Neuronal stem cell (in vitro differentiated cells): Measurements from ENCODE around the gene TECTB.

ENCODE experiments used
- DNase-seq: peaks from one replicate; pipeline ENCODE4 v3.0.0-alpha.2; 2013; ENCODE audit warnings: low spot score
- H2AFZ ChIP-seq: one replicate; pipeline ENCODE4 v1.6.1; 2013; ENCODE audit warnings: mild to moderate bottlenecking, low read length, inconsistent platforms
- H2AK5ac ChIP-seq: 2 replicates; pipeline ENCODE4 v1.6.1; 2013; ENCODE audit warnings: low read depth, mild to moderate bottlenecking, inconsistent platforms, low read length, moderate library complexity, mixed read lengths
- H2BK120ac ChIP-seq: 2 replicates; pipeline ENCODE4 v1.6.1; 2013; ENCODE audit warnings: low read depth, mild to moderate bottlenecking, inconsistent platforms, low read length, moderate library complexity, mixed read lengths
- H2BK12ac ChIP-seq: one replicate; pipeline ENCODE4 v1.6.1; 2013; ENCODE audit warnings: low read length, inconsistent platforms
- H2BK15ac ChIP-seq: 2 replicates; pipeline ENCODE4 v1.6.1; 2013; ENCODE audit warnings: mild to moderate bottlenecking, low read length, inconsistent platforms, mixed read lengths
- H2BK5ac ChIP-seq: one replicate; pipeline ENCODE4 v1.6.1; 2013; ENCODE audit warnings: inconsistent platforms, mild to moderate bottlenecking, low read length, moderate library complexity
- H3K14ac ChIP-seq: one replicate; pipeline ENCODE4 v1.6.1; 2013; ENCODE audit warnings: low read length, inconsistent platforms
- H3K18ac ChIP-seq: 2 replicates; pipeline ENCODE4 v1.6.1; 2013; ENCODE audit warnings: low read length, inconsistent platforms
- H3K23ac ChIP-seq: 2 replicates; pipeline ENCODE4 v1.6.1; 2013; ENCODE audit warnings: low read depth, mild to moderate bottlenecking, mixed read lengths, low read length, inconsistent platforms; ENCODE audit not compliant: poor library complexity
- H3K27ac ChIP-seq: replicated peaks from 3 replicates; pipeline ENCODE4 v1.5.1; 2013; ENCODE audit warnings: low read length, inconsistent platforms
- H3K27me3 ChIP-seq, 3 experiments: 2 replicates each; pipeline ENCODE4 v1.6.1; 2013; ENCODE audit warnings: low read length in 3 of 3, mild to moderate bottlenecking in 2 of 3, inconsistent platforms in 1 of 3, low read depth in 1 of 3, mixed read lengths in 1 of 3, moderate library complexity in 1 of 3; ENCODE audit not compliant: control insufficient read depth in 3 of 3, insufficient read depth in 3 of 3
- H3K36me3 ChIP-seq, 2 donors: replicated peaks in 1 of 2; 2 replicates each; pipeline ENCODE4 v1.6.1; 2013; ENCODE audit warnings: low read length in 2 of 2; ENCODE audit not compliant: control insufficient read depth in 2 of 2, insufficient read depth in 2 of 2
- H3K4ac ChIP-seq: 2 replicates; pipeline ENCODE4 v1.6.1; 2013; ENCODE audit warnings: inconsistent platforms, mild to moderate bottlenecking, low read length, moderate library complexity
- H3K4me1 ChIP-seq, 2 donors: 1 replicate in 1 of 2; 2 replicates in 1 of 2; pipeline ENCODE4 v1.6.1; 2013; ENCODE audit warnings: low read length in 2 of 2, low read depth in 1 of 2; ENCODE audit not compliant: control insufficient read depth in 2 of 2, insufficient read depth in 1 of 2
- H3K4me2 ChIP-seq: one replicate; pipeline ENCODE4 v1.6.1; 2013; ENCODE audit warnings: mild to moderate bottlenecking, low read length, inconsistent platforms; ENCODE audit not compliant: insufficient read depth, poor library complexity, severe bottlenecking
- H3K4me3 ChIP-seq, 2 donors: 2 replicates each; pipeline ENCODE4 v1.5.1; 2013; ENCODE audit warnings: low read length in 2 of 2, mild to moderate bottlenecking in 2 of 2, inconsistent platforms in 1 of 2, moderate library complexity in 1 of 2
- H3K79me1 ChIP-seq: one replicate; pipeline ENCODE4 v1.6.1; 2013; ENCODE audit warnings: low read depth, mild to moderate bottlenecking, inconsistent platforms, low read length, moderate library complexity
- H3K9ac ChIP-seq: one replicate; pipeline ENCODE4 v1.6.1; 2013; ENCODE audit warnings: mild to moderate bottlenecking, low read depth, low read length, inconsistent platforms; ENCODE audit not compliant: poor library complexity
- H3K9me3 ChIP-seq, 2 donors: replicated peaks in 1 of 2; 2 replicates each; pipeline versions ENCODE3 to v1.6.1; 2013; ENCODE audit warnings: low read length in 2 of 2, mild to moderate bottlenecking in 2 of 2, inconsistent platforms in 1 of 2, low read depth in 1 of 2, mixed read lengths in 1 of 2, moderate library complexity in 1 of 2; ENCODE audit not compliant: control insufficient read depth in 2 of 2, insufficient read depth in 1 of 2
- H4K8ac ChIP-seq: one replicate; pipeline ENCODE4 v1.6.1; 2013; ENCODE audit warnings: low read depth, mild to moderate bottlenecking, inconsistent platforms, low read length, moderate library complexity
- H4K91ac ChIP-seq: one replicate; pipeline ENCODE4 v1.6.1; 2013; ENCODE audit warnings: low read length, low read depth, mild to moderate bottlenecking, inconsistent platforms; ENCODE audit not compliant: poor library complexity
- WGBS, 2 donors: extraction: QIAGEN DNeasy Blood & Tissue Kit; methylation state at CpG; one replicate each; pipeline ENCODE4 v1.1.7; 2013; ENCODE audit warnings: missing lambda C conversion rate in 2 of 2, mixed read lengths in 1 of 2; ENCODE audit not compliant: insufficient read length in 2 of 2, insufficient replicate concordance in 1 of 2; ENCODE audit errors: extremely low coverage in 2 of 2; 5-methylcytosine and 5-hydroxymethylcytosine counted together

TECTB gene

DNA sequence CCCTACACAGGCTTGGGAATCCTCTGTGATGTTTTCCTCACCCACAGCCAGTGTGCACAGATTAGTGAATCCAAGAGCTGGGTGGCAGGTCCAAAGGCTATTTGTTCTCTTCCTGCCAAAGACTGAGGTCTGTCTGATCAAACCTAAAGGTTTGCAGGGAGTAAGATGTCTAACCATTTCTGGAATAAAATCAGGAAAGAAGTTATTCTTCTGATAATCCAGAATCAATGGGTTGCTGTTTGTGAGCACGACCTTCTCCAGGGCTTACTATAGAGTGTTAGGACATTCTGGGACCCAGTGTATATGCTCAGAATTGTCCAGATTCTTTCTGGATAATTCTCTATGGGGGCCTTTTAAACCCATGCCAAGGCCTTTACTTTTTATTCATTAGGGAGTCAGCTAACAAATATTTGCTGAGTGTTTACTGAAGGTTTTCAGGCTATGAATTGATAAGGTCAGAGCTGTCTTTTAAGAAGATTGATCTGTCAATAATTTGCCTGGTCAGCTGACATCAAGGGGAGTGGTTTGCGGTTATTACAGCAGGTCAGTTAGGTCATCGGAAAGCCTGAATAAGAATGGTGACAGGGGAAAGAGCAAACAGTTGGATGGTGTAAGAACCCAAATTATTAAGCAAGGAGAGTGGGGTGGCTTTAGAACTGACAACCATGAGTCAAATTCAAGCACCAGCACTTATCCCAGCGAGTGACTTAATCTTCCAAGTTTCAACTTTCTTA is 7.5 kb upstream of the TECTB start:
- H3K4me2 ChIP-seq, result no peak overlapping the region
- H2BK5ac ChIP-seq, result no peak overlapping the region
- no peak overlapping the region for H3K4me3 ChIP-seq
- H3K79me1 ChIP-seq, result no peaks in the 10 kb centered on the region
- H3K27me3 ChIP-seq, result no peaks in the 10 kb centered on the region
- H2AK5ac ChIP-seq, result no peak overlapping the region
- no peak overlapping the region for H3K27ac ChIP-seq
- H4K8ac ChIP-seq, result no peak overlapping the region
- no peak overlapping the region for H2AFZ ChIP-seq
- no peak overlapping the region for H3K14ac ChIP-seq
- peaks cover 9 to 11% of the 10 kb centered on the region in 2 donors for H3K4me1 ChIP-seq
- no peak overlapping the region for H2BK120ac ChIP-seq
- no peak overlapping the region for H3K23ac ChIP-seq
- no peak overlapping the region for H2BK12ac ChIP-seq
- no peaks in the 10 kb centered on the region for H3K9me3 ChIP-seq
- H4K91ac ChIP-seq, result no peak overlapping the region
- H2BK15ac ChIP-seq, result no peak overlapping the region
- no CpG with 5 or more reads among the region's 4 CpGs for WGBS, 2 donors
- no peak overlapping the region for H3K9ac ChIP-seq
- no peak overlapping the region for H3K4ac ChIP-seq
- no peak for DNase-seq
- H3K18ac ChIP-seq, result no peak overlapping the region
- H3K36me3 ChIP-seq, result no peaks in the 10 kb centered on the region

DNA sequence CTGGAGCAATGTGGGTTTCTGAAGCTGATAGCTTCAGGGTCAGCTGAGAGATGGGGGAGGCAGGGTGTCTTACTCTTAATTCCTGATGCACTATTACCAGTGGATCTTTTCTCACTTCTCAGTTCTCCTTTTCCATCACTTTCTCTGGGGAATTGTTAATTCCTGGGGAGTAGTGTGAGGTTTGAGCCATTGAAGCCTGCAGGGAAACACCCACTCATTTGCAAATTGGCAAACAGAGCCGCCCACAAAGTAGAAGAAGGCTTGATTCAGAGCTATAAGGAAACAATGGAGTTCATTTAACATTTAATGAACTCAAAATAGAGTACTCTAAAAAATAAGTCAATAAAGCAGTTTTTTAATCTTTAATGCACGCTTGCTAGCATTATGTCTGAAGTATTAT is 4.3 kb upstream of the TECTB start:
- Histone ChIP-seq H3K14ac (no peak overlapping the region), H4K91ac (no peak overlapping the region), H3K79me1 (no peaks in the 10 kb centered on the region), H3K36me3 (no peaks in the 10 kb centered on the region), H2BK12ac (no peak overlapping the region), H2BK5ac (no peak overlapping the region), H2BK15ac (no peak overlapping the region), H3K18ac (no peak overlapping the region), H3K4ac (no peak overlapping the region), H3K4me1 (peaks cover 9 to 11% of the 10 kb centered on the region in 2 donors), H3K9ac (no peak overlapping the region), H2AK5ac (no peak overlapping the region), H2AFZ (peak overlapping the region; percentile 42), H3K27me3 (no peaks in the 10 kb centered on the region), H3K27ac (no peak overlapping the region), H4K8ac (no peak overlapping the region), H3K9me3 (no peaks in the 10 kb centered on the region), H3K4me3 (no peak overlapping the region), H3K4me2 (no peak overlapping the region), H2BK120ac (no peak overlapping the region), H3K23ac (no peak overlapping the region)
- DNase-seq, result no peak
- WGBS, 2 donors, result no CpG with 5 or more reads among the region's 2 CpGs

DNA sequence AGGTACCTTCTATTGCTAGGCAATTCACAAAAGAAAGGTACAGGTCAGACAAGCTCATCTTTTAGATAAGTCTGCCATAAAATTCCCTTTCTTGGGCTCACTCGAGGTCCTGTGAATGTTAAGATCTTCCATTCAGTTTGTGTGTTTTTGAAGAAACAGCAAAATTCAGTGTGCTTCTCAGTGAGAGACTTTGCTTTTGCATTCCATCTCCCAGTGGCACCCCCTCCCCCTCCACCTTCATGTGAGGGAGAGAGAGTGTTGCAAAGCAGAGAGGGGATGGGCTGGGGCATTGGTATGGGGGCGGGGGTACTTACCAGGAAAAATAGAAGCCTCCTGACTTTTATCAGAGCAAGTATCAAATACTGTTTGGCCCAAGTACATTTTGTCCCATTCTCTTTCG is 3.8 kb upstream of the TECTB start:
- Histone ChIP-seq H3K18ac (no peak overlapping the region), H3K4me2 (no peak overlapping the region), H3K14ac (no peak overlapping the region), H3K27ac (no peak overlapping the region), H2BK5ac (no peak overlapping the region), H3K4ac (no peak overlapping the region), H2AFZ (peak overlapping the region; percentile 42), H3K27me3 (no peaks in the 10 kb centered on the region), H3K4me1 (peaks cover 9 to 11% of the 10 kb centered on the region in 2 donors), H3K9me3 (no peaks in the 10 kb centered on the region), H2BK120ac (no peak overlapping the region), H4K91ac (no peak overlapping the region), H4K8ac (no peak overlapping the region), H3K36me3 (no peaks in the 10 kb centered on the region), H3K23ac (no peak overlapping the region), H2BK12ac (no peak overlapping the region), H2BK15ac (no peak overlapping the region), H3K4me3 (no peak overlapping the region), H3K79me1 (no peaks in the 10 kb centered on the region), H2AK5ac (no peak overlapping the region), H3K9ac (no peak overlapping the region)
- no CpG with 5 or more reads among the region's 3 CpGs for WGBS, 2 donors
- no peak for DNase-seq

DNA sequence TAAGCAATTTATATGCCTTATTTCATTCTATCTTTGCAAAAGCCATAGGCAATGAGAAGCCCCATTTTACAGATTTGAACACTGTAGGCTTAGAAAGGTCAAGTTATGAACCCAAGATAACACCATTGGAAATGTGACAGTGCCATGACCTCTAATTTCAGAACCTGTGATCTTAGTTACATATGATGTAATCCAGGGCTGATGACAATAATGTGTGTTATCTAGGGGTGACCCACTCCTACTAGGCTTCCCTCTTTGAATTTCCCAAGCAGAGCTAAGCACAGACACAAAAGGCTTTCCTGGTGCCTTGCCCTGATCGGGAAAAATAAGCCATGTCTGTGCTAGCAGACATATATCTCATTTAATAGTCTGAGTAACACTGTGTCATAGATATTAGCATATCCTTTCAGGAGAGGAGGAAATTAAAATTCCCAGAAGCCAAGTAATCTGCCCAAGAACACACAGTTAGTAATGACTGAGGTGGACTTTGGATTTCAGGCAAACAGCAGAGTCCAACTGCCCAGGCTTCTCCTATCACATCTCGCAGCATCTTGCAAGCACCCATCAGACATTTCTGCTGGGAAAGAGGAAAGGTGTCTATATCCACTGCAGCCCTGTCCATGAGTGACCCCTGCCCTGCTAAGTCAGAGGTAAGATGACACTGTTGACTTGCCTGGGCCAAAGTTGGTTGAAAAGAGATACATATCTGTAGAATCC is 2.8 kb upstream of the TECTB start:
- H2BK120ac ChIP-seq, result no peak overlapping the region
- H3K4me1 ChIP-seq, result peaks cover 9 to 11% of the 10 kb centered on the region in 2 donors
- H3K18ac ChIP-seq, result no peak overlapping the region
- H2BK15ac ChIP-seq, result no peak overlapping the region
- no peak overlapping the region for H3K9ac ChIP-seq
- no peak overlapping the region for H3K23ac ChIP-seq
- no peaks in the 10 kb centered on the region for H3K9me3 ChIP-seq
- no peaks in the 10 kb centered on the region for H3K36me3 ChIP-seq
- DNase-seq, result no peak
- no peak overlapping the region for H3K4me2 ChIP-seq
- H3K4me3 ChIP-seq, result no peak overlapping the region
- no peak overlapping the region for H2BK5ac ChIP-seq
- H3K27ac ChIP-seq, result no peak overlapping the region
- no peak overlapping the region for H2AK5ac ChIP-seq
- no peak overlapping the region for H2AFZ ChIP-seq
- no peak overlapping the region for H4K8ac ChIP-seq
- no peak overlapping the region for H3K14ac ChIP-seq
- H3K4ac ChIP-seq, result no peak overlapping the region
- no peak overlapping the region for H4K91ac ChIP-seq
- H3K79me1 ChIP-seq, result no peaks in the 10 kb centered on the region
- H2BK12ac ChIP-seq, result no peak overlapping the region
- WGBS, 2 donors, result no CpG with 5 or more reads among the region's 2 CpGs
- H3K27me3 ChIP-seq, result no peaks in the 10 kb centered on the region
